Stomach smooth muscle (tissue), 2 donors: Measurements from ENCODE around the gene ASZ1.

Experiments
- H3K27ac ChIP-seq: one replicate; pipeline ENCODE4 v1.7.0; 2013; ENCODE audit warnings: mild to moderate bottlenecking, low read length, inconsistent platforms
- H3K27me3 ChIP-seq, 2 donors: one replicate each; pipeline ENCODE4 v1.7.0; 2013; ENCODE audit warnings: low read length in 2 of 2; ENCODE audit not compliant: insufficient read depth in 2 of 2, control insufficient read depth in 1 of 2
- H3K36me3 ChIP-seq, 2 donors: one replicate each; pipeline ENCODE4 v1.7.0; 2013; ENCODE audit warnings: low read length in 2 of 2; ENCODE audit not compliant: control insufficient read depth in 2 of 2, insufficient read depth in 2 of 2
- H3K4me1 ChIP-seq: one replicate; pipeline ENCODE4 v1.7.0; 2013; ENCODE audit warnings: low read length; ENCODE audit not compliant: control insufficient read depth, insufficient read depth
- H3K4me3 ChIP-seq, 2 donors: one replicate each; pipeline ENCODE4 v1.7.0; 2013; ENCODE audit warnings: low read length in 2 of 2
- H3K9ac ChIP-seq, 2 donors: one replicate each; pipeline ENCODE4 v1.7.0; 2013; ENCODE audit warnings: low read length in 2 of 2, mild to moderate bottlenecking in 1 of 2
- H3K9me3 ChIP-seq, 2 donors: one replicate each; pipeline ENCODE4 v1.7.0; 2013; ENCODE audit warnings: low read length in 2 of 2; ENCODE audit not compliant: control insufficient read depth in 2 of 2
- donor health status: healthy.
- donor health status: Pancreatic carcinoma.

Gene ASZ1

GRCh38 chr7:117401293-117402002, 25.8 kb downstream of the ASZ1 start:
- H3K9me3 ChIP-seq, result no peaks in the 10 kb centered on the region
- H3K4me1 ChIP-seq, result no peaks in the 10 kb centered on the region
- no peaks in the 10 kb centered on the region for H3K36me3 ChIP-seq
- no peaks in the 10 kb centered on the region for H3K27me3 ChIP-seq
- H3K9ac ChIP-seq, result no peak overlapping the region
- no peak overlapping the region for H3K27ac ChIP-seq
- H3K4me3 ChIP-seq, result no peak overlapping the region

GRCh38 chr7:117399820-117400422, 27.4 kb downstream of the ASZ1 start:
- Histone ChIP-seq H3K27ac (no peak overlapping the region), H3K27me3 (no peaks in the 10 kb centered on the region), H3K9me3 (no peaks in the 10 kb centered on the region), H3K36me3 (no peaks in the 10 kb centered on the region), H3K4me1 (no peaks in the 10 kb centered on the region), H3K4me3 (no peak overlapping the region), H3K9ac (no peak overlapping the region)

- no peak overlapping the region for H3K27ac ChIP-seq
- H3K4me3 ChIP-seq, result no peak overlapping the region
- H3K27me3 ChIP-seq, result no peaks in the 10 kb centered on the region
- no peaks in the 10 kb centered on the region for H3K4me1 ChIP-seq
- no peaks in the 10 kb centered on the region for H3K36me3 ChIP-seq
- no peak overlapping the region for H3K9ac ChIP-seq
- H3K9me3 ChIP-seq, result no peaks in the 10 kb centered on the region
Measured at GRCh38 chr7:117395743-117396142, 31.6 kb downstream of the ASZ1 start.

- Histone ChIP-seq H3K4me3 (no peak overlapping the region), H3K27ac (no peak overlapping the region), H3K9me3 (peaks cover 0 to 3% of the 10 kb centered on the region in 2 donors), H3K4me1 (no peaks in the 10 kb centered on the region), H3K36me3 (no peaks in the 10 kb centered on the region), H3K9ac (no peak overlapping the region), H3K27me3 (no peaks in the 10 kb centered on the region)
Measured at GRCh38 chr7:117393781-117394180, 33.5 kb downstream of the ASZ1 start.

- no peak overlapping the region for H3K9ac ChIP-seq
- H3K36me3 ChIP-seq, result no peaks in the 10 kb centered on the region
- H3K4me3 ChIP-seq, result no peak overlapping the region
- H3K27ac ChIP-seq, result no peak overlapping the region
- no peaks in the 10 kb centered on the region for H3K27me3 ChIP-seq
- peaks cover 0 to 3% of the 10 kb centered on the region in 2 donors for H3K9me3 ChIP-seq
- H3K4me1 ChIP-seq, result no peaks in the 10 kb centered on the region
Measured at GRCh38 chr7:117389871-117390270, 37.4 kb downstream of the ASZ1 start.

GRCh38 chr7:117386110-117386706, 41.1 kb downstream of the ASZ1 start:
- H3K27ac ChIP-seq, result no peak overlapping the region
- H3K9ac ChIP-seq, result no peak overlapping the region
- H3K4me3 ChIP-seq, result no peak overlapping the region
- no peaks in the 10 kb centered on the region for H3K4me1 ChIP-seq
- H3K9me3 ChIP-seq, result peaks cover 0 to 3% of the 10 kb centered on the region in 2 donors
- H3K36me3 ChIP-seq, result no peaks in the 10 kb centered on the region
- H3K27me3 ChIP-seq, result no peaks in the 10 kb centered on the region

GRCh38 chr7:117385363-117386109, 41.8 kb downstream of the ASZ1 start:
- no peak overlapping the region for H3K4me3 ChIP-seq
- no peaks in the 10 kb centered on the region for H3K27me3 ChIP-seq
- peaks cover 0 to 3% of the 10 kb centered on the region in 2 donors for H3K9me3 ChIP-seq
- no peak overlapping the region for H3K27ac ChIP-seq
- no peak overlapping the region for H3K9ac ChIP-seq
- no peaks in the 10 kb centered on the region for H3K36me3 ChIP-seq
- H3K4me1 ChIP-seq, result no peaks in the 10 kb centered on the region

GRCh38 chr7:117384688-117385362, 42.5 kb downstream of the ASZ1 start:
- no peaks in the 10 kb centered on the region for H3K36me3 ChIP-seq

GRCh38 chr7:117383483-117384189, 43.7 kb downstream of the ASZ1 start:
- no peak overlapping the region for H3K9ac ChIP-seq
- H3K36me3 ChIP-seq, result no peaks in the 10 kb centered on the region
- no peaks in the 10 kb centered on the region for H3K4me1 ChIP-seq
- H3K4me3 ChIP-seq, result no peak overlapping the region
- H3K27ac ChIP-seq, result no peak overlapping the region
- H3K27me3 ChIP-seq, result no peaks in the 10 kb centered on the region
- H3K9me3 ChIP-seq, result no peaks in the 10 kb centered on the region

More at GRCh38 chr7:117384688-117385362, 42.5 kb downstream of the ASZ1 start:
- Histone ChIP-seq H3K4me3 (no peak overlapping the region), H3K9me3 (peaks cover 0 to 3% of the 10 kb centered on the region in 2 donors), H3K27me3 (no peaks in the 10 kb centered on the region), H3K4me1 (no peaks in the 10 kb centered on the region), H3K9ac (no peak overlapping the region), H3K27ac (no peak overlapping the region)

- Histone ChIP-seq H3K27me3 (no peaks in the 10 kb centered on the region), H3K36me3 (no peaks in the 10 kb centered on the region), H3K9ac (no peak overlapping the region), H3K4me3 (no peak overlapping the region), H3K9me3 (no peaks in the 10 kb centered on the region), H3K27ac (no peak overlapping the region), H3K4me1 (no peaks in the 10 kb centered on the region)
Measured at GRCh38 chr7:117383046-117383445, 44.2 kb downstream of the ASZ1 start.
